Measurements from ENCODE around the gene TRMT6. TPM values are rescaled to one million over a fixed set of nuclear protein-coding genes. Genes with fewer than 3 reads are reported as not detected.

Gene TRMT6
- total RNA-seq, 1 donor from 2014 or later: 6.8 TPM

DNA sequence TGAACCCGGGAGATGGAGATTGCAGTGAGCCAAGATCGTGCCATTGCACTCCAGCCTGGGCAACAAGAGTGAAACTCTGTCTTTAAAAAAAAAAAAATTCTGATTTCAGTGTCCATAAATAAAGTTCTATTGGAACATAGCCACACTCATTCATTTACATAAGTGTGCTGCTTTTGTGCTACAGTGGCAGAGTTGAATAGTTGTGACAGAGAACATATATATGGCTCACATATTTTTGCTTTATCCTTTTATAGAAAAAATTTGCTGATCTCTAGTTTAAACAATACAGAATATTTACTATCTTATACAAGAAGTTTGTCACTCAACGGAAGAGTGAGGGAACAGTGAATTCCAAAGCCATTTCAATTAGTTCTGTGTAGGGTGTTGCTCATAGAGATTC, 18.1 kb upstream of the TRMT6 start:
- H3K9me3 ChIP-seq (ENCODE audit: control insufficient read depth in 3 of 3, low read length in 3 of 3): no peaks in the 10 kb centered on the region
- H3K9ac ChIP-seq (ENCODE audit: low read depth in 1 of 3, low read length in 3 of 3): no peak overlapping the region
- H3K27ac ChIP-seq (ENCODE audit: low read depth, low read length): no peak overlapping the region
- peaks cover 0 to 14% (median 7%) of the 10 kb centered on the region in 3 donors for H3K36me3 ChIP-seq (ENCODE audit: control insufficient read depth in 3 of 3, insufficient read depth in 3 of 3, low read length in 3 of 3)
- no peaks in the 10 kb centered on the region for H3K4me1 ChIP-seq (ENCODE audit: control insufficient read depth in 3 of 3, insufficient read depth in 3 of 3, low read length in 3 of 3)
- H3K4me3 ChIP-seq (ENCODE audit: low read length in 3 of 3): no peak overlapping the region
- H3K27me3 ChIP-seq (ENCODE audit: control insufficient read depth in 3 of 3, insufficient read depth in 3 of 3, low read length in 3 of 3): no peaks in the 10 kb centered on the region

DNA sequence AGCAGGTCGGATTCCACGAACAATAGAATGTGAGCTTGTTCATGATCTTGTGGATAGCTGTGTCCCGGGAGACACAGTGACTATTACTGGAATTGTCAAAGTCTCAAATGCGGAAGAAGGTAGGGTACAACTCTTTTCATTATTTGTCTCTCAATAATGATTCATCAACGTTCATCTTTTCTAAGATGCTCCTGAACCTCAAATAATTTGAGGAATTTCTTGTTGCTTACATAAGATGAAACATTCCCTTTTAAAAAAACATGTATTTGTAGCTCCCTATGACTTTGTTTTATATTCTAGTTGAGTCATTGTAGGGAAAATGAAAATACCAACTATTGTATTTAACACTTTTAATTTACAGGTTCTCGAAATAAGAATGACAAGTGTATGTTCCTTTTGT, 17.1 kb upstream of the TRMT6 start:
- Histone ChIP-seq H3K36me3 (ENCODE audit: control insufficient read depth in 3 of 3, insufficient read depth in 3 of 3, low read length in 3 of 3) (peaks cover 0 to 7% (median 2%) of the 10 kb centered on the region in 3 donors), H3K9ac (ENCODE audit: low read depth in 1 of 3, low read length in 3 of 3) (no peak overlapping the region), H3K27ac (ENCODE audit: low read depth, low read length) (no peak overlapping the region), H3K9me3 (ENCODE audit: control insufficient read depth in 3 of 3, low read length in 3 of 3) (no peaks in the 10 kb centered on the region), H3K4me1 (ENCODE audit: control insufficient read depth in 3 of 3, insufficient read depth in 3 of 3, low read length in 3 of 3) (no peaks in the 10 kb centered on the region), H3K4me3 (ENCODE audit: low read length in 3 of 3) (no peak overlapping the region), H3K27me3 (ENCODE audit: control insufficient read depth in 3 of 3, insufficient read depth in 3 of 3, low read length in 3 of 3) (no peaks in the 10 kb centered on the region)

DNA sequence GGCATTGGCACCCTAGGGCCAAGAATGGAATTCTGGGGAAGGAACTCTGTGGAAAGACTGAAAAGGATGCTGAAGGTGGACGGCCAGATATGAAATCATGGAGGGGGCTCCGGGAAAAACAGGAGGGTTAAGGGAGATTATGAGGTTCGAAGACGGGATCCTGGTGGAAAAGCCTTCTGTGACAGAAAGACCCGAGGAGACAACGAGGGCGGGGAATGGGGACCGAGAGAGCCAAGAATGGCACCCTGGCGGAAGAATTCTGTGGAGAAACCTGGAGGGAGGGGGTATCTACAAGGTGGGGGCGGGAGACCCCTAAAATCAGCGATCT, 426 bp downstream of the TRMT6 start:
- Histone ChIP-seq H3K27ac (ENCODE audit: low read depth, low read length) (peak overlapping the region; percentile 67), H3K9ac (ENCODE audit: low read depth in 1 of 3, low read length in 3 of 3) (peak overlapping the region; percentile 77 to 85 (median 81)), H3K4me3 (ENCODE audit: low read length in 3 of 3) (peak overlapping the region; percentile 92 to 95 (median 95)), H3K27me3 (ENCODE audit: control insufficient read depth in 3 of 3, insufficient read depth in 3 of 3, low read length in 3 of 3) (no peaks in the 10 kb centered on the region), H3K4me1 (ENCODE audit: control insufficient read depth in 3 of 3, insufficient read depth in 3 of 3, low read length in 3 of 3) (peaks cover 8 to 24% (median 18%) of the 10 kb centered on the region in 3 donors), H3K9me3 (ENCODE audit: control insufficient read depth in 3 of 3, low read length in 3 of 3) (no peaks in the 10 kb centered on the region), H3K36me3 (ENCODE audit: control insufficient read depth in 3 of 3, insufficient read depth in 3 of 3, low read length in 3 of 3) (peaks cover 19 to 34% (median 27%) of the 10 kb centered on the region in 3 donors)

DNA sequence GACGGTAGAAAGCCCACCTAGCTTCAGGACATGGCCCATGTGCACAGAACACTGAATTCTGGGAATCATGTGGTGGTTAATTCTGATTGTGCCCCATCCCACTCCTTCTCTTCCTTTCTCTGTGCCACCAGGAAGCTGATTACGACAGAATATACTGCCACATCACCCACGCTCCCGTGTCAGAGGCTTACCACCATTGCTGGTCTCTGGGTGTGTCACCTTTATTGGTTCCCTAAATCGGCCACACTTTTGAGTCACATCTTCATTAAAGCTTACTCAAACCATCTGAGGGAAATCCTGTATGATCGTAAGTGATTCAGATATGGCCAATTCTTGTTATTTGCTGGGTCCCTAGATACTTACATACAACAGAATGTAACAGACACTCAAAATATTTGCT, 3.1 kb downstream of the TRMT6 start:
- Histone ChIP-seq H3K4me1 (ENCODE audit: control insufficient read depth in 3 of 3, insufficient read depth in 3 of 3, low read length in 3 of 3) (peaks cover 8 to 24% (median 18%) of the 10 kb centered on the region in 3 donors), H3K9ac (ENCODE audit: low read depth in 1 of 3, low read length in 3 of 3) (no peak overlapping the region), H3K9me3 (ENCODE audit: control insufficient read depth in 3 of 3, low read length in 3 of 3) (no peaks in the 10 kb centered on the region), H3K36me3 (ENCODE audit: control insufficient read depth in 3 of 3, insufficient read depth in 3 of 3, low read length in 3 of 3) (peaks cover 28 to 40% (median 35%) of the 10 kb centered on the region in 3 donors), H3K27ac (ENCODE audit: low read depth, low read length) (no peak overlapping the region), H3K27me3 (ENCODE audit: control insufficient read depth in 3 of 3, insufficient read depth in 3 of 3, low read length in 3 of 3) (no peaks in the 10 kb centered on the region), H3K4me3 (ENCODE audit: low read length in 3 of 3) (no peak overlapping the region)

DNA sequence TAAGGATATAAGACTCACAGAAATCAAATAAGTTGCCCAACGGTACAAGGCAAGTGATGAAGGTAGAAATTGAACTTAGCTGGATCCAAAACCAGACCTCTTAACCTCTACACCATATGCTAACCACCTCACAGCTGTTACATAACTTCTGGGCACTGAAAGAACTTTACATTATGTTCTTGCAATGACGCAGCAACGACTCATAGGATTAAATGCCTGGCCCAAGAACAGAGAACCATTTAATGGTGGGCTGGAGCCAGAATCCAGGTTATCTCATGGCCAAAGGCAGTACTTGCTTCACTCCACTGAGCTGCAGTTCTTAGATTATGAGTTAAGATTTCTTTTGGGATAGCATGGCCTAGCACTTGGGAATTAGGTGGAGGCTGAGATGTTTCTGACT, 4.4 kb downstream of the TRMT6 start:
- peaks cover 40 to 52% (median 48%) of the 10 kb centered on the region in 3 donors for H3K36me3 ChIP-seq (ENCODE audit: control insufficient read depth in 3 of 3, insufficient read depth in 3 of 3, low read length in 3 of 3)
- H3K27me3 ChIP-seq (ENCODE audit: control insufficient read depth in 3 of 3, insufficient read depth in 3 of 3, low read length in 3 of 3): no peaks in the 10 kb centered on the region
- no peak overlapping the region for H3K27ac ChIP-seq (ENCODE audit: low read depth, low read length)
- no peaks in the 10 kb centered on the region for H3K9me3 ChIP-seq (ENCODE audit: control insufficient read depth in 3 of 3, low read length in 3 of 3)
- H3K4me3 ChIP-seq (ENCODE audit: low read length in 3 of 3): no peak overlapping the region
- H3K4me1 ChIP-seq (ENCODE audit: control insufficient read depth in 3 of 3, insufficient read depth in 3 of 3, low read length in 3 of 3): peaks cover under 1 to 17% (median 10%) of the 10 kb centered on the region in 3 donors
- H3K9ac ChIP-seq (ENCODE audit: low read depth in 1 of 3, low read length in 3 of 3): no peak overlapping the region

DNA sequence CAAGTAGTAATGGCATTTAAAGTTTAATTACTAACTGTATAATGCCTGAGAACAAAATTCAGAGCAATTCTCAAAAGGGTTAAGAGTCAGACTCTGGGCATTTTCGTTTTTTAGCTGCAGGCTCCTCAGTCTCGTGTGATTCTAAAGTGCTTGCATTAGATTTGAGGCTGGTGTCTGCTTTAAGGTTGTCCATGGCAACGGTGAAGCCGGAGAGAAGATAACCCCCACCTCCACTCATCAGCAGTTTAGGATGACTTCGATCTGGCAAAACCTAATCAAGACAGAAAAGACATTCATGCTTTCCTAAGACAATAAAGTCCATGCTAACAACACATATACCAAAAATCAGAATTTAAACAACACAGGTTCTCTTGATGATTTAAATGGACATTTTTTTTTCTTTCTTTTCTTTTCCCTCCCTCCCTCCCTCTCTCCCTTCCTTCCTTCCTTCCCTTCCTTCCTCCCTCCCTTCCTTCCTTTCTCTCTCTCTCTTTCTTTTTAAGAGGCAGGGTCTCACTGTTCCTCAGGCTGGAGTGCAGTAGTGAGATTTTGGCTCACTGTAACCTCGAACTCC, 11.8 kb downstream of the TRMT6 start:
- Histone ChIP-seq H3K4me1 (ENCODE audit: control insufficient read depth in 3 of 3, insufficient read depth in 3 of 3, low read length in 3 of 3) (peaks cover 0 to 2% (median 0%) of the 10 kb centered on the region in 3 donors), H3K27ac (ENCODE audit: low read depth, low read length) (no peak overlapping the region), H3K27me3 (ENCODE audit: control insufficient read depth in 3 of 3, insufficient read depth in 3 of 3, low read length in 3 of 3) (no peaks in the 10 kb centered on the region), H3K4me3 (ENCODE audit: low read length in 3 of 3) (no peak overlapping the region), H3K36me3 (ENCODE audit: control insufficient read depth in 3 of 3, insufficient read depth in 3 of 3, low read length in 3 of 3) (peaks cover 38 to 56% (median 49%) of the 10 kb centered on the region in 3 donors), H3K9me3 (ENCODE audit: control insufficient read depth in 3 of 3, low read length in 3 of 3) (no peaks in the 10 kb centered on the region), H3K9ac (ENCODE audit: low read depth in 1 of 3, low read length in 3 of 3) (no peak overlapping the region)

DNA sequence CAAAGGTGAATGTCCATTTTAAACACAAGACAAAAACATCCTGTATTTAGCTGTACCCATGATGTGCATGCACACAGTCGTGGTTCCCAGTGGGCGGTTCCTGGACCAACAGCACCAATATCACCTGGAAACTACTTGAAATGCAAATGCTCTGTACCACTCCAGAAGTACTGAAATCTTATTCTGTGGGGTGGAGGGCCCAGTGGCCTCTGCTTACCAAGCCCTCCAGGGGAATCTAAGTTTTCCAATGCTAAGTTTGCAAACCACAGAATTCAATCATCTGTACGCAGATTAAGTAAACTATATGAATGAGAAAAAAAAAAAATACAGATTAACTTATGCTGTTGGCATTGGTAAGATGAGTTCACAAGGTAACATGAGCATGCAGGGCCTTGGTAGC, 14.1 kb downstream of the TRMT6 start:
- Histone ChIP-seq H3K27me3 (ENCODE audit: control insufficient read depth in 3 of 3, insufficient read depth in 3 of 3, low read length in 3 of 3) (no peaks in the 10 kb centered on the region), H3K4me3 (ENCODE audit: low read length in 3 of 3) (no peak overlapping the region), H3K4me1 (ENCODE audit: control insufficient read depth in 3 of 3, insufficient read depth in 3 of 3, low read length in 3 of 3) (peaks cover 0 to 4% (median 0%) of the 10 kb centered on the region in 3 donors), H3K9ac (ENCODE audit: low read depth in 1 of 3, low read length in 3 of 3) (no peak overlapping the region), H3K27ac (ENCODE audit: low read depth, low read length) (no peak overlapping the region), H3K36me3 (ENCODE audit: control insufficient read depth in 3 of 3, insufficient read depth in 3 of 3, low read length in 3 of 3) (peaks cover 19 to 33% (median 27%) of the 10 kb centered on the region in 3 donors), H3K9me3 (ENCODE audit: control insufficient read depth in 3 of 3, low read length in 3 of 3) (no peaks in the 10 kb centered on the region)

DNA sequence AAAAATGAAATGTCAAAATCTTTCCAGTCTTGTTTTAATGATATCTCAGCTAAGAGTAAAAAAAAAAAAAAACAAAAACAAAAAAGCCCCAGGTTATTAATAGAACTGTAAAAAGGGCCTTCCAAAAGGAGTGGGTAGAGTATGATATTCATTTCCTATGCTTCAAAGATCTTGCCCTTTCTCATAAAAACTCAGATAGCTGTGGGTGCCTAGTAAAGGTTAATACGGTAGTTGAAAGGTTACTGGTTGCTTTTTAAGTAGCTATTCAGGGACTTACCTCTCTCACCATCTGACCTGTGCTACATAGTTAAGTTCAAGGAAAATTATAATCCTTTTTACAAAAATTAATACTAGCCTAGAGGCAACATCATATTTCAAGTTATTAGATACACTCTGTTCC, 14.9 kb downstream of the TRMT6 start:
- Histone ChIP-seq H3K9ac (ENCODE audit: low read depth in 1 of 3, low read length in 3 of 3) (no peak overlapping the region), H3K27me3 (ENCODE audit: control insufficient read depth in 3 of 3, insufficient read depth in 3 of 3, low read length in 3 of 3) (no peaks in the 10 kb centered on the region), H3K4me1 (ENCODE audit: control insufficient read depth in 3 of 3, insufficient read depth in 3 of 3, low read length in 3 of 3) (peaks cover 0 to 4% (median 0%) of the 10 kb centered on the region in 3 donors), H3K36me3 (ENCODE audit: control insufficient read depth in 3 of 3, insufficient read depth in 3 of 3, low read length in 3 of 3) (peaks cover 12 to 25% (median 21%) of the 10 kb centered on the region in 3 donors), H3K4me3 (ENCODE audit: low read length in 3 of 3) (no peak overlapping the region), H3K27ac (ENCODE audit: low read depth, low read length) (no peak overlapping the region), H3K9me3 (ENCODE audit: control insufficient read depth in 3 of 3, low read length in 3 of 3) (no peaks in the 10 kb centered on the region)

DNA sequence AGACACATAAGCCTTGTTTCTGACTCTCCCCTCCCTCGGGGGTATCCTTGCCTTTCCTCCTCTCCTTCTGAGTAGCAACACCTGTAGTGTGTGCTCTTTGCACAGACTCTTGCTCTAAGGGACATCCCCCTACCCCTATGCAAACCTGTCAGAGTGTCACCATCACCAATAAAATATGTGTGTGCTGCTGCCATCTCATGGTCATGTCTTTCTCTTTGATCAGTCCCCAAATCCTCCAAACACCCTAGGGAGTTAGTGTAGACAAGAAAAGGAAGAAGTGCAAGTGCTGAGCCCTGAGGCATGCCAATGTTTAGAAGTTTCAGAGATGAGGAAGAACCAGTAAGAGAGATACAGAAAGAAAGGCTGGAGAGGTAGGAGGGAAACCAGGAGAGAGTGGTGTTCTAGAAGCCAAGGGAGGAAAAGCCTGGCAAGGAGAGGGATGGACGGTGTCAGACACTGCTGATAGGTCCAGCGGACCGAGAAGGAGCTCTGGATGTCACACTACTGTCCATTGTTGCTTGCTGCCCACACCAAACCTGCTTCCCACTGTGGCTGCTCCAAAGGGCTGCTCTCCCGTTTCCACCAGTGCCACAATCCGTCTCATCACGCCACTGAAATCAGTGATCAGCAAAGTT, 16.4 kb downstream of the TRMT6 start:
- Histone ChIP-seq H3K9ac (ENCODE audit: low read depth in 1 of 3, low read length in 3 of 3) (no peak overlapping the region), H3K27ac (ENCODE audit: low read depth, low read length) (no peak overlapping the region), H3K4me1 (ENCODE audit: control insufficient read depth in 3 of 3, insufficient read depth in 3 of 3, low read length in 3 of 3) (peaks cover 0 to 4% (median 0%) of the 10 kb centered on the region in 3 donors), H3K36me3 (ENCODE audit: control insufficient read depth in 3 of 3, insufficient read depth in 3 of 3, low read length in 3 of 3) (peaks cover 2 to 15% (median 11%) of the 10 kb centered on the region in 3 donors), H3K27me3 (ENCODE audit: control insufficient read depth in 3 of 3, insufficient read depth in 3 of 3, low read length in 3 of 3) (peaks cover 0 to 3% (median 0%) of the 10 kb centered on the region in 3 donors), H3K4me3 (ENCODE audit: low read length in 3 of 3) (no peak overlapping the region), H3K9me3 (ENCODE audit: control insufficient read depth in 3 of 3, low read length in 3 of 3) (no peaks in the 10 kb centered on the region)

DNA sequence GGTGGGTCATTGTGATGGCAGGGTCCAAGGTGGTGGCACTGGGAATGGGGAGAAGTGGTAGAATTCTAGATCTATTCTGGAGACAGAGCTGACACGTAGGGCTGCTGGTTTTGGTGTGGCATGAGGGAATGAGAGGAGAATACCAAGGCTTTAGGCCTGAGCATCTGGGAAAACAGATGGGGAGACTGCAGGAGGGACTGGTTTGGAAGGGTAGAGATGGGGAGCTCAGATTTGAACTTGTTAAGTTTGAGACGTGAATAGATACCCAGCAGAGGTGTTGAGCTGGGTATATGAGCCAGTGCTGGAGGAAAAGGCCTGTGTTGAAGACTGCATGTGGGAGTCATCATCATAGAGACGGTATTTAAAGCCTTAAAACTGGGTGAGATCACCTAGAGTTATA, 17.5 kb downstream of the TRMT6 start:
- Histone ChIP-seq H3K27me3 (ENCODE audit: control insufficient read depth in 3 of 3, insufficient read depth in 3 of 3, low read length in 3 of 3) (peaks cover 0 to 3% (median 0%) of the 10 kb centered on the region in 3 donors), H3K9ac (ENCODE audit: low read depth in 1 of 3, low read length in 3 of 3) (no peak overlapping the region), H3K9me3 (ENCODE audit: control insufficient read depth in 3 of 3, low read length in 3 of 3) (no peaks in the 10 kb centered on the region), H3K4me3 (ENCODE audit: low read length in 3 of 3) (no peak overlapping the region), H3K36me3 (ENCODE audit: control insufficient read depth in 3 of 3, insufficient read depth in 3 of 3, low read length in 3 of 3) (peaks cover 0 to 4% (median 0%) of the 10 kb centered on the region in 3 donors), H3K4me1 (ENCODE audit: control insufficient read depth in 3 of 3, insufficient read depth in 3 of 3, low read length in 3 of 3) (peaks cover 0 to 4% (median 0%) of the 10 kb centered on the region in 3 donors), H3K27ac (ENCODE audit: low read depth, low read length) (no peak overlapping the region)

Data from skeletal muscle tissue (tissue), 4 donors.